Right lobe of liver (tissue), 4 donors: ENCODE data around the gene BCDIN3D.

Experiments
- CTCF ChIP-seq, 4 donors: fragments of 200-600 bp in 3 of 4; fragments of 450-650 bp in 1 of 4; IDR thresholded peaks; one replicate each; pipeline versions ENCODE4 v1.5.1 to v1.8.0; 2016 to 2022; ENCODE audit warnings: antibody characterized with exemption in 4 of 4, mild to moderate bottlenecking in 2 of 4
- POLR2A ChIP-seq: fragments of 450-650 bp; IDR thresholded peaks from one replicate; pipeline ENCODE4 v1.6.1; 2017; ENCODE audit warnings: antibody characterized with exemption, mild to moderate bottlenecking
- donor health status: DM: no; HTN: no; CAD: no.
- donor health status: DM: no; HTN: no; CAD: no.
- donor health status: DM: no; HTN: yes; CAD: no.

DNA sequence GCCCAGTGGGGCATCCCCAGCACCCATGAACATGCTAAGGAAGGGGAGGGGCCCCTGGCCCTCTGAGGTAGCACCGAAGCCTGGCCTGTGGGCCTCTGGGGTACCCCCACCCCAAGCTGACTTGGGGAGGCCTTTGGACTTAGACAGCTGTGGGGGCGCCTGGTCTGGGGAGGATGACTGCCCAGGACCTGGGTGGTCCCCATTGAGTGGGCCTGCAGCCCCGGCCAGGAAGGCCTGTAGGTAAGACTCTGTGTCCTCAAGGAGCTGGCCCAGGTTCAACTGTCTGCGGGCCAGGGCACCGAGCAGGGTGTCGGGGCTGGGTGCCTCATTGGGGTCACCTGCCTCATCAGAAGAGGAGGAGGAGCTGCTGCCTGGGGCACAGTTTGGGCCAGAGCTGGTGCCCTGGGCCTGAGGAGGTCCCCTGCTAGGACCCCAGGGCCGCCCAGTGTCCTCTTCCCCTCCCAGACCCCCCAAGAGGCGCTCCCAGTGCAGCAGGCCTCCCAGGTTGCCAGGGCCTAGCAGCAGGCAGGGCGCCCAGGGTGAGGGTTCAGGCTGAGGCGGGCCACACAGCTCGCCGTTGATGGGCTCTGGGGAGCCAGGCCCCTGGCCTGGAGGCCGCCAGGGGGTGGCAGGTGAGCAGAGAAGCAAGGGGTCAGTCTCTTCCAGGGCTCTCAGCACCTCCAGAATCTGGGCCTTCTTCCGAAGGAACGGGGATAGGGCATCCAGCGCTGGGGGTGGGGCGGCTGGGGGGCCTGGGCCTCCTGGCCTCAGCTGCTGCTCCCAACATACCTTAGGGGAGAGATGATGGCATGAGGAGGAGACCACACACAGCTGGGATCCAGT is 46.1 kb downstream of the BCDIN3D start:
- TF ChIP-seq CTCF (IDR thresholded peaks at IDR 0.05), result no peak
- no peak for TF ChIP-seq POLR2A
